SW 1271 (cell line): ENCODE measurements around the gene NKAIN4.

ENCODE experiments used
- DNase-seq, 2 experiments: peaks; one replicate each; lab custom pipeline; 2025; lab: John Stamatoyannopoulos, UW

Gene NKAIN4

DNA sequence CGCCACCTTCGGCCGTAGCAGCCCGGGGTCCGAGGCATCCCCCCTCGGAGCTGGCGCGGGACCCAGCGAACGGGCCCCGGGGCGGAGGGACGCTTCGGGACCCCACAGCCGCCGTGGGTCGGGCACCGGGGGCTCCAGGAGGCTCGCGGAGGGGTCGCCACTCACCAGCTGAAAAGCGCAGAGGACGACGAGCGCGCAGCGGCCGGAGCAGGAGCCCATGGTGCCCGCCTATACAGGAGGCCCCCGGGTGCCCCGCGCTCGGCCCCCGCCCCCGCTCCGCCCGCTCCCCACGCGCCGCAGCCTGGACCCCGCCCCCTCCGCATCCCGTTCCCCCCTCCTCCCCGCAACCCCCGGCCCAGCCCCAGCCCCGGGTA lies at the start of gene NKAIN4:
NKAIN4 (minus strand) TSS at position 232 of the 374 bp plus-strand sequence; CDS start at position 219, 13 bp downstream.
- DNase-seq, result no peak

DNA sequence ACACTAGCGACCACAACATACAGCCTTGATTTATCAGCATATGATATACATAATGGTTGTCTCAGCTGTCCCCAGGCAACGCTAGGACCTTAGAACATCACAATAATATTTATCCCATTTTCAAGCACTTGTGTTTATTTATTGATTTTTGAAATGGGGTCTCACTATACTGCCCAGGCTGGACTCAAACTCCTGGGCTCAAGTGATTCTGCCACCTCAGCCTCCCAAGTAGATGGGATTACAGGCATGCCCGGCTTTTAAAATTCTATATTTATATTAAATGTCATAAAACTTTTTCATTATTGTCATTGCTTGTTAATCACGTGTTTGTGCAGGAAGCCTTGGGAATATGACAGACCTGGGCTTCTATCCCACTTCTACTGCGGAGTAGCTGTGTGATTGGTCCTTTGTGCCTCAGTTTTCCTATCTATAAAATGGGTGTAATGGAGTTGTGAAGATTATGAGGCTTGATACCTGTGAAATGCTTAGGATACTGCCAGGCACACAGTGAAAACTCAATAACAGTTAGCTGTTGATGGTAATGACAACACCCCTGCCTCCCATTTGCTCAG lies 48.9 kb upstream of the NKAIN4 start:
- DNase-seq, result no peak

DNA sequence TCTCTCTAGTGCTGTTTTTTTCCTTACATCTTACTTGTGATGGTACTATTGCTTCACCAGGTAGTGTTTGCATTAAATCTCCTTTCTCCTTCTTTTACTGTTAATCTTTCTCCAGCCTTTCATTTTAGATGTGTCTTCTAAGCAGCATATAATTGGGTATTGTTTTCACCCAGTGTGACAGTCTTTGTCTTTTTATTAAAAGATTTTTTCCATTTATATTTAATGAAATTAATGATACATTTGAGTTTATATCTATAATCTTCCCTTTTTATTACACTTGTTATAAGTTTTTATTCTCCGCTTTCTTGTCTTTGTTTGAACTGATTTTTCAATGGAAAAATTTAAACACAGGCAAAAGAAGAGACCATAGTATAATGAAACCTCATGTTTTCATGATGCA lies 47.4 kb upstream of the NKAIN4 start:
- DNase-seq, result no peak

DNA sequence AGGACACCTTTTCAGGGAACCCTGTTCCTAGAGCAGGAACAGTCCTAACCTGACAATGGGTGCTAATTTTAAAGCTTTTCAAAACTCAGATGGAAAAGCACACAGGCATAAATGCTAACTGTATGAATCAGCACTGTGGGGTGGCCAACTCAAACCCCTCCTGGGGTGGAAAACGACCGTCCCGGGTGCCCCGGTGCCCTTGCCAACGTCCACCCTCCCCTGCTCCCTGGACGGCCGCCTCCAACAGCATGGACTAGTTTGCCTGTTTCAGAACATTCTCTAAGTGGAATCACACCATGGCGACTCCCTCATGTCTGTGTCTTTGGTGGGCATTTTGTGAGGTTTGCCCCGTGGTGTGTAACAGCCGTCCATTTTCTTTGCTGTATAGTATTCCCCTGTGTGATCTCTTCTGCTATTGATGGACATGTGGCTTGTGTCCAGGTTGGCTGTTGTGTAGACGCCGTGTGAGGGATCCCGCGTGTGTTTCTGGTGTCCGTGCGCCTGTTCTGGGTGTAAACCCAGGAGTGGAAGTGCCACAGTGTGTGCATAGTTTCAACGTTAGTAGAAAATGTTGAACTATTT lies 44.6 kb upstream of the NKAIN4 start:
- DNase-seq, result no peak

DNA sequence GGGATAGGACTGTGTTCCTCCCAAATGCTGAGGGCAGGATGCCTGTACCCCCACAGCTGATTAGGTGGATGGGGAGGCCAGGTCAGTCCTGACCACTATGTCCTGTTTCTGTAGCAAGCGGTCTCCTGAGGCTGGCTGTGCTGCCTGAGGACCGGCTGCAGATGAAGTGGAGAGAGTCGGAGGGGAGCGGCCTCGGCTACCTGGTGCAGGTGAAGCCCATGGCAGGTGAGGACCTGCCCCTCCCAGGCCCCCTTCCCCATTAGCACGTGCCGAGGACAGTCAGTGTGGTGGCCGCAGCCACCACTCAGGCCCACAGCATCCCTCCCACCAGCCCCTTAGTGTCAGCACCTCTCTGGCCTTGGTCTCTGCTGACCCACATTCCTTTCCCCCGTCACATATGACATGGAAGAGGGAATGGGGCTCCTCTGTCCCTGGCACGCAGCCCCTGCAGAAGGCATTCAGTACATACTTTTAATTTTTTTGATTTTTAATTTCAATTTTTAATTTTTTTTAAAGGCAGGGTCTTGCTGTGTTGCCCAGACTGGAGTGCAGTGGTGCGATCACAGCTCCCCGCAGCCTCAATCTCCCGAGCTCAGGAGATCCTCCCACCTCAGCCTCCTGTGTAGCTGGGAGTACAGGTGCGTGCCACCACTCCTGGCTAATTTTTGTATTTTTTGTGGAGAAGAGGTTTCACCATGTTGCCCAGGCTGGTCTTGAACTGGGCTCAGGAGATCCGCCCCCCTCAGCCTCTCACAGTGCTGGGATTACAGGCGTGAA lies 43.7 kb upstream of the NKAIN4 start:
- DNase-seq, result no peak

DNA sequence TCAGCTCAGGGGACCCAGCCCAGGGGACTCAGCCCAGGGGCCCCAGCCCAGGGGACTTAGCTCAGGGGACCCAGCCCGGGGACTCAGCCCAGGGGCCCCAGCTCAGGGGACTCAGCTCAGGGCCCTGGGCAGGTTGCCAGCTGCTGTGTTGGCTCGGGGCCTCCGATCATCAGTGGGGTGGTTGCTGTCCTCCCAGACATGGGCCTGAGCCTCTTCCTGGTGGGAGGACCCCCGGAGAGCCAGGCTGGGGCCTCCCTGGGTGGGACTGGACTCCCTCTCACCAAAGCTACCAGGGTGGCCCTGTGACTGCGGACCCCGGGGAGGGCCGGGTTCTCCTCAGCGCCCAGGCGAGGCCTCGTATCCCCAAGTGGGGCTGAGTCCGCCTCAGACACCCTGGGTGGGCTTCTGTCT lies 43.1 kb upstream of the NKAIN4 start:
- DNase-seq, result no peak

DNA sequence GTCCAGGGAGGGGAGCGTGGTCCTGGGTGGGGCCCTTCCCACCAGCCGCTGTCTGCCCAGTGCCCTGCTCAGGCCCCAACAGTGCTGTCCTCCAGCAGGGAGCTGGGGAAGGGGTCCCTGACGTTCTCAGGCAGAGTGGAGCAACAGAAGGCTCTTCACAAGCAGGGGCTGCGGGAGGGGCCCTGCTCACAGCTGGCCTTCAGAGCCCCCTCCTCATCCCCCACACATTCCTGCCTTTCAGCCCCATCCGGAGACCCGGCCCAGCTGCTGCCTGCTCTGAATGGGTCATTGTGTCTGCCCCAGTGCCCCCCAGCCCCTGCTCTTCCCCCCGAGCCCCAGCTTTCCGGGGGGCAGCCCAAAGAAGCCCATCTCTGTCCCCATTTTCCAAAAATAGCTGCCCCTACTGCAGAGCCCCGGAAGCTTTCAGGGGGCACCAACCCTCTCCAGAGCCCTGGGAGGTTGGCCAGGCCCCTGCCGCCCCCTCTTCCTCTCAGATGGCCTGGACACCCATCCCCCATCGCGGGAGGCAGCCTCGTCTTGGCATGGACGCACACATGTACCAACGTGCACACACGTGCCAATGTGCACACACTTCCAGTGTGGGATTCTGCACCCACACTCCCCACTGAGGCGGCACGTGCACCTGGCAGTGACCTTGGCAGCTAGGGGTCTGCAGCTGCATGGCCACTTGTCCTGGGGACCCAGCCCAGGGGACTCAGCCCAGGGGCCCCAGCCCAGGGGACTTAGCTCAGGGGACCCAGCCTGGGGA lies 42.5 kb upstream of the NKAIN4 start:
- no peak for DNase-seq

DNA sequence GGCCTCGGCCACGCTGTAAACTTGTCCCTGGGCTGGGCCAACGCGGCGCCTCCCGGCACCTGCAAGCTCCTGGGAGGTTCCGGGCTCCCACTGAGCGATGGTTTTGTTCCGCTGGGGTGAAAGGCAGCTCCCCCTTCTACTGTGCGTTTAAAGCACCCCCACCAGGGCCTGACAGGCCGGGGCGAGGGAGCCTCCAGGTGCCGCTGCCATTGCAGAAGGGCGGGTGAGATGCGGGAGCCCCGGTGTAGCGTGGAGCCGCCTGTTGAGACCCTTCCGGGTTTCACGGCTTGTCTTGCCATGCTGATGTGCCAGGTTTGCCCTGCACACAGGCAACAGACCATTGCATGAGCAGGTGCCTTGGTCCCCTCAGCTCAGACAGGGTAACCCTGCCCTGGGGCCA lies 41.6 kb upstream of the NKAIN4 start:
- DNase-seq, result no peak

DNA sequence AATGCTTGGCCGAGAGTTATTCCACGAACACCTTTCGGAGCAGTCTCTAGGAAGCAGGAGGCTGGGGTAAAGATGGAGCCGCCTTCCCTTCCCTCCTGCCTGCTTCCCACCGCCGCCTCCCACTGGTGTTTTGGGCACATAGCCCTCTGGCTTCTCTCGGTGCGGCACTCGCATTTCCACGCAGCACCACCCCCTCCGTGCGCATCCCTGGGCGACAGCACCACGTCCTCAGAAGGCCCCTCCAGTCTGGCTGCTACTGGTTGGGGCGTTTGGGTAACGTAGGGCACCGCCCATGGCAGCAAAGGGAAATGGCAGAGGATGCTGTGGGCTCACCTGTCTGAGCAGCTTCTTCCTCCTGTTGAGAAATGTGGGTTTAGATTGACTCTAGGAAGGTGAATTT lies 41.2 kb upstream of the NKAIN4 start:
- DNase-seq, result no peak

DNA sequence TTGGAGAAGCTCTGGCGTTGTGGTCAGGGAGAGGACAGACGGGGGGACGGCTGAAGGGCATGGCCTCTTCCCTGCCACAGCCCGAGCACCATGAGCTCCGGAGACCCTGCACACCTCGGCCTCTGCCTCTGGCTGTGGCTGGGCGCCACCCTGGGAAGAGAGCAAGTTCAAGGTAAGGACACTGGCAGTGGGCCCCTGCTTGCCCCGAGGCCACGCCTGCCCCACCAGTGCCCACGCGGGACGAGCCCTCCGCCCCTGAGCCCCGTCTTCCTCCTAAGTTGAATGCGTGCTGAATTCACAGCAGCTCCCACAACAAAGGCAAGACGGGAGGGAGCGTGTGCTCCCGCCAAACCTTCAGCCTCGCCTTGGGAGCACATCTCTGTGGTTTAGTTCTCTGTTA lies 40.8 kb upstream of the NKAIN4 start:
- DNase-seq, result no peak

DNA sequence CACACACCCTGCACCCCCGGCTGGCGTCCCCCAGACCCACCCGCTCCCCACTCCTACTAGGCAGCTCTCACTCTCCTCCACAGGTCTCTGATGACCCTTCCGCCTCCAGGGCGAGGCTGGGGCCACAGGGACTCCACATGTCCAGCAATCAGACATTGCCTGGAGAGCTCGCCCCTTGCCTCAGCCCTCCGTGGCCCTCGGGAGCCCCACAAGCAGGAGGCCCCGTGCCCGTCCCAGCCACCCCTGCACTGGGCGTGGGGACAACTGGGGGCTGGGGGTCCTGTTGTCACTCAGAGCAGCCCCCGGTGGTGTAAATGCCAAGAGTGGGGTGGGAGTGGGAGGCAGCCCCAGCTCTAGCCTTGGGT lies 40.3 kb upstream of the NKAIN4 start:
- no peak for DNase-seq

DNA sequence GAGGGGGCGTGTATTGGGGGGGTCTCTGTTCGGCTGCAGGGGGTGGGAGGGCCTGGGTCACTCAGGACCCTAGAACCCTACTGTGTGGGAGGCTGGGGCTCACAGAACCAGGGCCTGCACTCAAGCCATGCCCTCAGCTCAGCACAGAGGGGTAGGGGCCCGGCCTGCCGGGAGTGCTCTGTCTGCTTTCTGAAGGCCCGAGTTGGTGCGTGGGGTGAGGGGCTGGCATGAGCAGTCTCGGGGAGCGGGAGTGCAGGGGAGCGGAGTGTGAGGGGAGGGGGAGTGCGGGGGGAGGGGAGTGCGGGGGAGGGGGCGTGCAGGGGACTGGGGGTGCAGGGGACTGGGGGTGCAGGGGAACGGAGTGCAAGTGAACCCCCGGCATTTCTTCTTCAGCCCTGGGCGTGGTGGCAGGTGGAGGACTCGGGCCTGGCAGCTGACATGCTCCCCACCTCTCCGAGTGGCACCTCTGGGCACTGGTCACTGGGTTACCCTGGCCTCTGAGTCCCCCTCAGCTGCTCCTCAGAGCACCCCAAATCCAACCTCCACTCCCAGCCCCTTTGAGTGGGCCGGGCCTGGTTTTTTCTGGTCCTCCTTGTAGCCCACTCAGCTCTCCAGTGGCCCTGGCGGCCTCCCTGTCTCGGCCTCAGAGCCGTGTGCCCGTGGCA lies 39.7 kb upstream of the NKAIN4 start:
- no peak for DNase-seq

DNA sequence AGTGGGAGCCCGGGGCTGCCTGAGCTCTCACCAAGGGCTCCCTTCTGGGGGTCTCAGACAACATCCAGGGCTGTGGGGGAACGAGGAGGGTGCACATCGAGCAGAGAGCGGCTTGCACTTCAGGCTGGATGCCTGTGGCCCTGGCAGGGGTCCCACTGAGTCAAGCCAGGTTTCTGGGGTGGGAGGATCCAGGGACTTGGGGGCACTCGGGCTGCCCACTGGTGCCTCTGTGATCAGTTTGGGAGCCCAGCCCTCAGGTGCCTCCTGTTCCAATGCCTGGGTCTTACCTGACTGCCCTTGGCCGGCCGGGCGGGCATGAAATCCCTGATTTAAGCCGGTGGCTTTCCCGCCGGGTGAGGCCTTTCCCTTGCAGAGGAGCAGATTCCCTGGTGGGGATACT lies 39.2 kb upstream of the NKAIN4 start:
- DNase-seq, result no peak

DNA sequence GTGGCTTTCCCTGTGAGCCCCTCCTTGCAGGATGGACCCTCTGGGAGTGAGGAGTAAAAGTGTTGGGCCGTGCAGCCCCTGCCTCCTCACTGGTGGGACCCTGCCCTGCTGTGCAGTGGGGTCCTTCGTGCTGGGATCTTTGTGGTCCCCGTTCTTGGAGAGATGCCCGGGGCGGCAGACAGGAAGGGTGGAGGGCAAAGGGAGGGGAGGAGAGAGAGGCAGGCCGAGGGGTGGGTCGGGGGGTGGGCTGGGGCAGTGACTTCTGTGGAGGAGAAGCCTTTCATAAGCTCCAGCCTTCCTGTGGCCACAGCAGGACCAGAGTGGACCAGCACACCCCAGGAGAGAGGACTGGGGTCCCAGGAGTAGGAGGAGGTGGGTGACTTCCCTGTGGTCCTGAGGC lies 38.6 kb upstream of the NKAIN4 start, which contains the start of gene COL20A1:
COL20A1 (plus strand) TSS at position 283 of the 400 bp plus-strand sequence. CDS start 1,922 bp downstream, outside the sequence.
- no peak for DNase-seq

DNA sequence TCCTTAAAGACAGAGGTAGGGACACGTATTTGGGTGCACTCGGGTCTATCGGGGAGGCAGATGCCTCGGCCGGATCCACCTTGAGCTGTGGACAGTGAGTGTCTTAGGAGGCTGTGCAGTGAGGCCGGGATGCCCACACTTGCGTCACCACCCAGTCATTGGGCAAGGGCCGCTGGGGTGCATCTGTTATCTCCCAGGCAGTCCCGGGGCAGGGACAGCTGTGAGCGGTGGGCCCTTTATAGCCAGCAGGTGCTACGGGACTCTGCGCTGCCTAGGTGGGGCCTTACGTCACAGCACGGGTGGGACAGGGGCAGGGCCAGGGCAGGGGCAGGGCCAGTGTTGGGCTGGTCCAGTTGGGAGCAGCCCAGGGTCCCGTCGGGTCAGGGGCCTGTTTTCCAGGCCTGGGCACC lies 38.0 kb upstream of the NKAIN4 start:
- DNase-seq, result no peak

DNA sequence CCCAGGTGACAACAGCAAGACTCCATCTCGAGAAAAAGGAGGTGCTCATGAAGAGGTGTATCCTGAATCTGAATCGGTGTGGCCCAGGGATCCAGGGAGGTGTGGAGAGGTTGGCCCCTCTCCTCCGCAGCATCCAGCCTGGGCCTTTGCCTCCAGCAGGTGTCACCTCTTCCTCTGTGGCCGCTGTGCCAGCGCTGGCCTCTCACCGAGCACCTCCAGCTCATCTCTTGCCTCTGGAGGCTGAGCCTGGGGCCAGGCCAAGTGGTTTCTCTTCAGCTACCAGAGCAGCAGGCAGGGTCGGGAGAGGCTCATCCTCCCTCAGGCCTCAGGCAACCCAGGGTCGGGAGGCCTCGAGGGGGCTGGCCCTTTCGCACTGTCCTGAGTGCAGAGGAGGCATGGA lies 37.5 kb upstream of the NKAIN4 start:
- DNase-seq, result no peak

DNA sequence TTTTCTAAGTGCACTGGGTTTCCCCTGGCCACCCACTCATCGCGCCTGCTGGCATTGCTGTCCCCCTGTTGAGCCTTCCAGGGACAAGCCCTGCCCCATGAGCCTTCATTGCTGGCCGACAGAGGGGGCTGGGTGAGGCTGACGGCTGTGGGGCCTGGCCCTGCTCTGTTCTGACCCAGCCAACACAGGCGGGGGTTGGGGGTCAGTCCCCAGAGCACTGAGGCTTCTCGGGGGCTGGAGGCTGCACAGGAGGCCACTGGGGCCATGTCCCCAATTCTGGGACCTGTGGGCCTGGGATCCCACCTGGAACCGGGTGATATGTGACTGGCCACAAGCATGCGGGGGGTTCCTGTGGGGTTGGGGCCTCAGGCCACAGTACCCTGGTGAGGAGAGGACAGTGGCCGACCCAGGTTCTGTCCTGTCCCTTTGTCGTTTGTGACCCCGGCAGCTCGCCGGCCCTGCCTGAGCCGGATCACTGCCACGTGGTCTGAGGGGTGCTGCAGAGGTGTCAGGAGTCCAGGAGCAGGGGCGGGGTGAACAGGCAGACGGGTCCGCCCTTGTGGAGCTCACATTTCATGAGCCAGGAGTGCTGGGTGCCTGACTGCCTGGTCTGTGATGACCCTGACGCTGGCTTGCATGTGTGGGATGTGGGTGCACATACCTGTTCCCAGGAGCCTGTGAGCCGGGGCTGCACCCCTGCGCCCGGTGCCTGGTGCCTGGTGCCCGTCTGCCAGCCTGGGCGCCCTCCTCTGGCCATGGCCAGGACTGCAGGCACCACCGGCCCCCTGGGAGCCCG lies 36.6 kb upstream of the NKAIN4 start:
- no peak for DNase-seq

DNA sequence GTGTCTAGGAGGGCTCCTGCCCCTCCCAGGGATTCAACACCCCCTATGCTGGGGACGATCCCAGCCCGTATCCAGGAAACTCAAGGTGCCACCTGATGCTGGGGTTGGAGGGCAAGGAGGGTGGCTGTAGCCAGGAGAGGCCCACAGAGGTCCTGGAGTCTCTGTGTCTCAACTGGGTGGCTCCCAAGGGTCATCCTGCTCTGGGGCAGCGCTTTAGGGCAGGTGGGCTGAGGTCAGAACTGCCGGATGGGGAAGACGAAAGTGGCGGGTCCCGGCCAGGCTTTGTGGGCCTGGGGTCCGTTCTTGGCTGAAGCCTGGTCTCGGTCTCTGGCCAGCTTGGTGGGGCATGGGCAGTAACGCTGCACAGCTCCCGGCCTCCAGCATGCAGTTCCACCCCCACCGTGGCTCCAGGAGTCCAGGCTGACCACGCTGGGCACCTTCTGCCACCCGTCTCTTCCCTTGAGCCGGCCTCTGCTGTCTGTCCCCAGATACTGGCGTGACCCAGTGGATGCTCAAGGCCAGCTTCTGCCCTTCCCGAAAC lies 35.9 kb upstream of the NKAIN4 start:
- no peak for DNase-seq

DNA sequence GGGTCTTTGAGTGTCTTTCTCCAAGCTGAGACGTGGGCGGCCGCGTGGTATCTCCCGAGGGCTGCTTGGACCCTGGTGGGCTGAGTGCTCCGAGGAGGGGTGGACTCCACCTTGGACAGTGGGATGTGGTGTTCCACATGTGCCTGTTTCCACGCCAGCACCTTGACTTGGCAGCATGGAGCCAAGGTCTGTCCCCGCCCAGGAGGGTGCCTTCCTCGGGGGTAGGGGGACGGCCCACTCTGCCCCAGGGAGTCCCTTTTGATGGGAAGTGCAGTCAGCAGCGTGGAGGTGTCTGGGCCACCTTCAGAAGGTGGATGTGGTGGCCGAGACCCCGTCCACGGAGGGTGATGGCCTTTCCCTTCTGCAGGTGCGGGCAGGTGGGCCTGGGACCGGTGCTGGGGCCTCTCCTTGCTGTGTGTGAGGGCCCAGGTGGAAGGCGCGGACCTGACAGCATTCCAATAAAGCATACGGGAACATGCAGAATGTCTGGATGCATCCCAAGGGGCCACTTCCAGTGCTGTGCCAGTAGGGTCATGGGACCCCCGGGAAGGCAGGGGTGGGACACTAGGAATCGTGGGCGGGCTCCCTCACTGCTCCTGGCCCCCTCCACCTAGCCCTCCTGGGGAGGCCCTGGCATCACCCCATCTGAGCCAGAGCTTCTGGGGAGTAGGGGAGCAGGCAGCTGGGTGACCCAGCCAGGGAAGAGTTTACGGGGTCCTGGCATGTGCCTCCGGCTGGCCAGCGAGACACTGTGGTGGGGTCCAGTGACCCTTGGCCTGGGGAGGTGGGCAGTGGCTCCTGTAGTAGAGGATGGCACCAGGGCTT lies 35.3 kb upstream of the NKAIN4 start:
- no peak for DNase-seq

DNA sequence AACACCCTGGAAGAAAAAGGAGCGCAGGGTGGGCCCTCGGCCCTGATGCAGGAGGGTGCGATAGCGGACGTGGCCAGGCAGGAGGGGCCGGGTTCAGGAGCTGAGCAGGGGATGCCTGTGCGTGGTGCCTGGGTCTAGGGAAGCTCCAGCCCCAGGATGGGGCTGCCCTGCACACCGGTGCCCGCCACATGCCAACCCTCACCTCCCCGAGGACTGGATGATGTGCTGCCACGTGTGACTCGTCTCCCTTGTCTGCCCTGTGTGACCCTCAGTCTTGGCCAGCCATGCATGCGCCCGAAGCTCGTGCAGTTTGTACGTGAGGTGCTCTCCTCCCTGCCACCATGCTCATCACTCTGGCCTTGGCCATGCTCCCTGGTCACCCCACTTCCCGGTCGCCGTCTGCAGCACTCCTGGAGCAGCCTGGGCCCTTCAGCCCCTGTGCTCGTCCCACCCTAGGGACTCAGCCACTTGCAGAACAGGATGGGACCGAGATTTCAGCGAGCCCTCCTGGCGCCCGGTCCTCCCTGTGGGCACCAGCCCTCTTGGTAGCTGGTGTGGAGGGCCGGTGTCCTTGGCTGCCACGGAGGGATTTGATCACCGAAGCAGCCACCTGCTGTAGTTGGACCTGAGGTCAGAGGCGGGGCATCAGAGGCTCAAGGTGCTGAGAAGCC lies 34.5 kb upstream of the NKAIN4 start:
- no peak for DNase-seq
